ENCODE measurements around the gene SCML2. TPM values are rescaled to one million over a fixed set of nuclear protein-coding genes. Genes with fewer than 3 reads are reported as not detected.

SCML2 gene
- total RNA-seq, result 1 to 10 TPM; 3.1 to 6.7 (median 5.1) TPM
- polyA plus RNA-seq, result 1 to 10 TPM; 3.6 to 5.5 TPM
- long read RNA-seq, donor 1, partial matches to known transcripts, result 6 of 10 reads
- long read RNA-seq, donor 1, other reads (novel, unspliced or antisense), result 4 of 10 reads
- long read RNA-seq, donor 2, full-length matches to known transcripts, result 4 of 42 reads
- long read RNA-seq, donor 2, partial matches to known transcripts, result 32 of 42 reads
- long read RNA-seq, donor 2, other reads (novel, unspliced or antisense), result 6 of 42 reads
- long read RNA-seq, donor 3, full-length matches to known transcripts, result 3 of 11 reads
- long read RNA-seq, donor 3, partial matches to known transcripts, result 2 of 11 reads
- long read RNA-seq, donor 3, other reads (novel, unspliced or antisense), result 6 of 11 reads

- TF ChIP-seq EP300 (IDR thresholded peaks at IDR 0.05) (no peak), POLR2A (IDR thresholded peaks at IDR 0.05) (no peak)
- TF ChIP-seq, protein P1, sequence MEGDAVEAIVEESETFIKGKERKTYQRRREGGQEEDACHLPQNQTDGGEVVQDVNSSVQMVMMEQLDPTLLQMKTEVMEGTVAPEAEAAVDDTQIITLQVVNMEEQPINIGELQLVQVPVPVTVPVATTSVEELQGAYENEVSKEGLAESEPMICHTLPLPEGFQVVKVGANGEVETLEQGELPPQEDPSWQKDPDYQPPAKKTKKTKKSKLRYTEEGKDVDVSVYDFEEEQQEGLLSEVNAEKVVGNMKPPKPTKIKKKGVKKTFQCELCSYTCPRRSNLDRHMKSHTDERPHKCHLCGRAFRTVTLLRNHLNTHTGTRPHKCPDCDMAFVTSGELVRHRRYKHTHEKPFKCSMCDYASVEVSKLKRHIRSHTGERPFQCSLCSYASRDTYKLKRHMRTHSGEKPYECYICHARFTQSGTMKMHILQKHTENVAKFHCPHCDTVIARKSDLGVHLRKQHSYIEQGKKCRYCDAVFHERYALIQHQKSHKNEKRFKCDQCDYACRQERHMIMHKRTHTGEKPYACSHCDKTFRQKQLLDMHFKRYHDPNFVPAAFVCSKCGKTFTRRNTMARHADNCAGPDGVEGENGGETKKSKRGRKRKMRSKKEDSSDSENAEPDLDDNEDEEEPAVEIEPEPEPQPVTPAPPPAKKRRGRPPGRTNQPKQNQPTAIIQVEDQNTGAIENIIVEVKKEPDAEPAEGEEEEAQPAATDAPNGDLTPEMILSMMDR (IDR thresholded peaks at IDR 0.05), result no peak
- intact Hi-C loops (cut with DNase I), result no loop called here
- Histone ChIP-seq H3K9me3 (no peaks in the 10 kb centered on the region), H3K36me3 (no peaks in the 10 kb centered on the region), H3K4me1 (ENCODE audit: insufficient read depth) (no peaks in the 10 kb centered on the region), H3K27ac (peak within 1 kb of the TSS; percentile 76 to 89), H3K27me3 (no peaks in the 10 kb centered on the region), H3K4me3 (peak within 1 kb of the TSS; percentile 52)
- 26 to 32% (median 31%) methylated on average over 86 to 92 of the region's 92 CpGs for WGBS, 3 donors
- peak; percentile 44 to 75 (median 55) for DNase-seq
Observed at GRCh38 chrX:18354369-18355223, at the start of gene SCML2. Gene SCML2 (minus strand): TSS chrX:18354688. CDS start chrX:18334071, 20,617 bp downstream.

GRCh38 chrX:18401848-18402213 lies 47.3 kb upstream of the SCML2 start:
- no peak for DNase-seq
- peaks cover 2% of the 10 kb centered on the region for H3K4me1 ChIP-seq (ENCODE audit: insufficient read depth)
- TF ChIP-seq EP300 (IDR thresholded peaks at IDR 0.05) (no peak), POLR2A (IDR thresholded peaks at IDR 0.05) (no peak)
- TF ChIP-seq, protein P1 (IDR thresholded peaks at IDR 0.05), result no peak
- H3K27ac ChIP-seq, result no peak overlapping the region
- H3K36me3 ChIP-seq, result no peaks in the 10 kb centered on the region
- H3K4me3 ChIP-seq, result no peak overlapping the region
- no peaks in the 10 kb centered on the region for H3K9me3 ChIP-seq
- 53 to 56% (median 55%) methylated on average over 4 of the region's 4 CpGs for WGBS, 3 donors
- intact Hi-C loops (cut with DNase I), result loop anchor here in 1 of 4 donors (2.0 to 10.0 kb wide), 2 partner anchors 35 to 493 kb away; no protein-coding TSS in a partner anchor
- H3K27me3 ChIP-seq, result no peaks in the 10 kb centered on the region

GRCh38 chrX:18394477-18394876 lies 40.0 kb upstream of the SCML2 start:
- intact Hi-C loops (cut with DNase I), result loop anchor here in 3 of 4 donors (5.0 to 10.0 kb wide), 3 partner anchors 280 to 940 kb away; partner anchors contain the start of gene RS1 (in 1 of the 3)
- no peak for TF ChIP-seq POLR2A (IDR thresholded peaks at IDR 0.05)
- TF ChIP-seq, protein P1 (IDR thresholded peaks at IDR 0.05), result no peak
- TF ChIP-seq EP300 (IDR thresholded peaks at IDR 0.05), result no peak

DNA sequence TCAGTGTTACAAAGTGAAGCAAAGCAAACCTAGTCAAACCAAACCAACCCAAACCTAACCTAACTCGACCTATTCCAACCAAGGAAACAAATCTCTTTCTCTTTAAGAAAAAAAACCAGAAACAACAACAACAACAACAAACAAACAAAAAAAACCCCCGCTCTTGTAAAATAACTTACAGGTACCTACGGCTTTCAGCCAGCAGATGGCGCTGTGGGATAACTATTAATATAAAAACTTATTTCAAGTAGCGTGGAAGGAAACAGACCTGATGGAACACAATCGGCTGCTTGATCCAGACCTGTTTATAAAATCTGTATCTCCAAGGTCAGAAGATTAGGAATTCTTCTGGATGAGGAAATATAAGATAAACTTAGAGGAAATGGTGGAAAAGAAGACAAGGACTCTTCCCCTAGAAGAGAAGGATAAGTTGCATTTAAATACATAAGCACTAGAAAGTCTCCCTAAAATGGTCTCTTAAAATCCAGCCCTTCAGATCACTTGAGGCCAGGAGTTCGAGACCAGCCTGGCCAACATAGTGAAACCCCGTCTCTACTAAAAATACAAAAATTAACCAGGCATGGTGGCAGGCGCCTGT lies 36.6 kb upstream of the SCML2 start:
- Histone ChIP-seq H3K9me3 (no peaks in the 10 kb centered on the region), H3K27me3 (no peaks in the 10 kb centered on the region), H3K27ac (no peak overlapping the region), H3K4me1 (ENCODE audit: insufficient read depth) (no peaks in the 10 kb centered on the region), H3K36me3 (no peaks in the 10 kb centered on the region), H3K4me3 (no peak overlapping the region)
- DNase-seq, result peak; percentile 53 to 75 (median 68)
- TF ChIP-seq EP300 (IDR thresholded peaks at IDR 0.05), result no peak
- TF ChIP-seq, protein P1 (IDR thresholded peaks at IDR 0.05), result peak; percentile 54 to 67 (median 62)
- intact Hi-C loops (cut with DNase I), result loop anchor here in 3 of 4 donors (5.0 to 10.0 kb wide), 3 partner anchors 284 to 944 kb away; partner anchors contain the start of gene RS1 (in 1 of the 3)
- WGBS, 3 donors, result 17 to 23% (median 18%) methylated on average over 9 of the region's 9 CpGs

More at GRCh38 chrX:18394477-18394876, 40.0 kb upstream of the SCML2 start:
- DNase-seq, result no peak
- Histone ChIP-seq H3K27me3 (no peaks in the 10 kb centered on the region), H3K4me3 (no peak overlapping the region), H3K36me3 (no peaks in the 10 kb centered on the region), H3K9me3 (no peaks in the 10 kb centered on the region), H3K27ac (no peak overlapping the region), H3K4me1 (ENCODE audit: insufficient read depth) (peaks cover 2% of the 10 kb centered on the region)
- WGBS, 3 donors, result 71 to 73% (median 73%) methylated on average over 11 of the region's 11 CpGs
